NT2/D1 (cell line): ENCODE data around the gene CDH13.

Experiments used
- DNase-seq: peaks from one replicate; pipeline ENCODE4 v3.0.0-alpha.2; 2011; ENCODE audit warnings: low read depth, low spot score
- H3K27me3 ChIP-seq: 2 replicates; pipeline ENCODE4 v1.6.0; 2011; ENCODE audit warnings: mild to moderate bottlenecking; ENCODE audit not compliant: insufficient read length, insufficient read depth
- H3K36me3 ChIP-seq: 2 replicates; pipeline ENCODE4 v1.6.1; 2011; ENCODE audit warnings: mild to moderate bottlenecking, low read length, mixed read lengths; ENCODE audit not compliant: insufficient read depth, insufficient read length
- H3K4me1 ChIP-seq: 2 replicates; pipeline ENCODE4 v1.5.1; 2011; ENCODE audit not compliant: insufficient read depth, insufficient read length
- H3K4me3 ChIP-seq: 2 replicates; pipeline ENCODE4 v1.5.1; 2011; ENCODE audit warnings: low read depth; ENCODE audit not compliant: insufficient read length
- H3K9ac ChIP-seq: 2 replicates; pipeline ENCODE4 v1.6.0; 2011; ENCODE audit warnings: low read depth; ENCODE audit not compliant: insufficient read length
- H3K9me3 ChIP-seq: 2 replicates; pipeline ENCODE4 v1.5.1; 2011; ENCODE audit warnings: mild to moderate bottlenecking, low read length; ENCODE audit not compliant: insufficient read depth
- SUZ12 ChIP-seq: IDR thresholded peaks from 2 replicates; pipeline ENCODE4 v1.6.1; 2011; ENCODE audit not compliant: insufficient read length, insufficient read depth; ENCODE audit errors: extremely low read depth
- YY1 ChIP-seq: IDR thresholded peaks from 2 replicates; pipeline ENCODE4 v1.6.1; 2011; ENCODE audit not compliant: insufficient read length, insufficient read depth
- ZNF274 ChIP-seq: IDR thresholded peaks from 2 replicates; pipeline ENCODE4 v1.6.1; 2011; ENCODE audit warnings: mild to moderate bottlenecking, low read depth, low read length

Gene CDH13

GRCh38 chr16:82655072-82655714 lies 28.4 kb downstream of the CDH13 start:
- TF ChIP-seq ZNF274 (no peak), SUZ12 (no peak), YY1 (no peak)
- DNase-seq = no peak
- Histone ChIP-seq H3K4me1 (no peaks in the 10 kb centered on the region), H3K9me3 (no peaks in the 10 kb centered on the region), H3K4me3 (no peak overlapping the region), H3K9ac (no peak overlapping the region), H3K36me3 (peaks cover 2% of the 10 kb centered on the region), H3K27me3 (no peaks in the 10 kb centered on the region)

GRCh38 chr16:82655720-82656490 lies 29.1 kb downstream of the CDH13 start:
- H3K4me3 ChIP-seq = no peak overlapping the region
- no peaks in the 10 kb centered on the region for H3K4me1 ChIP-seq
- peaks cover 2% of the 10 kb centered on the region for H3K36me3 ChIP-seq
- no peaks in the 10 kb centered on the region for H3K27me3 ChIP-seq
- no peak for DNase-seq
- TF ChIP-seq YY1 = no peak
- no peak for TF ChIP-seq SUZ12
- TF ChIP-seq ZNF274 = no peak
- H3K9ac ChIP-seq = no peak overlapping the region
- no peaks in the 10 kb centered on the region for H3K9me3 ChIP-seq

- Histone ChIP-seq H3K27me3 (no peaks in the 10 kb centered on the region), H3K4me1 (no peaks in the 10 kb centered on the region), H3K36me3 (peaks cover 2% of the 10 kb centered on the region), H3K9me3 (no peaks in the 10 kb centered on the region), H3K9ac (no peak overlapping the region), H3K4me3 (no peak overlapping the region)
- DNase-seq = no peak
- TF ChIP-seq ZNF274 (no peak), YY1 (no peak), SUZ12 (no peak)
Measured at GRCh38 chr16:82657239-82657638, 30.5 kb downstream of the CDH13 start.

- H3K9ac ChIP-seq = no peak overlapping the region
- H3K4me1 ChIP-seq = no peaks in the 10 kb centered on the region
Measured at GRCh38 chr16:82657786-82658185, 31.0 kb downstream of the CDH13 start.

GRCh38 chr16:82658796-82659195 lies 32.0 kb downstream of the CDH13 start:
- no peak overlapping the region for H3K9ac ChIP-seq
- no peak for DNase-seq
- no peaks in the 10 kb centered on the region for H3K27me3 ChIP-seq
- no peaks in the 10 kb centered on the region for H3K9me3 ChIP-seq
- H3K4me3 ChIP-seq = no peak overlapping the region
- H3K4me1 ChIP-seq = no peaks in the 10 kb centered on the region
- peaks cover 2% of the 10 kb centered on the region for H3K36me3 ChIP-seq
- TF ChIP-seq YY1 (no peak), ZNF274 (no peak), SUZ12 (no peak)

More at GRCh38 chr16:82657786-82658185, 31.0 kb downstream of the CDH13 start:
- H3K27me3 ChIP-seq = no peaks in the 10 kb centered on the region
- H3K36me3 ChIP-seq = peaks cover 2% of the 10 kb centered on the region
- DNase-seq = no peak
- H3K9me3 ChIP-seq = no peaks in the 10 kb centered on the region
- H3K4me3 ChIP-seq = no peak overlapping the region
- no peak for TF ChIP-seq SUZ12
- TF ChIP-seq YY1 = no peak
- TF ChIP-seq ZNF274 = no peak

GRCh38 chr16:82660075-82660645 lies 33.4 kb downstream of the CDH13 start:
- TF ChIP-seq SUZ12 = no peak
- TF ChIP-seq ZNF274 = no peak
- no peak for TF ChIP-seq YY1
- Histone ChIP-seq H3K4me3 (no peak overlapping the region), H3K9me3 (no peaks in the 10 kb centered on the region), H3K4me1 (no peaks in the 10 kb centered on the region), H3K36me3 (no peaks in the 10 kb centered on the region), H3K27me3 (no peaks in the 10 kb centered on the region), H3K9ac (no peak overlapping the region)
- DNase-seq = no peak

GRCh38 chr16:82660966-82661365 lies 34.2 kb downstream of the CDH13 start:
- no peak for DNase-seq
- H3K9me3 ChIP-seq = no peaks in the 10 kb centered on the region
- TF ChIP-seq ZNF274 (no peak), SUZ12 (no peak), YY1 (no peak)
- H3K27me3 ChIP-seq = no peaks in the 10 kb centered on the region
- H3K4me3 ChIP-seq = no peak overlapping the region
- no peaks in the 10 kb centered on the region for H3K36me3 ChIP-seq
- no peak overlapping the region for H3K9ac ChIP-seq
- no peaks in the 10 kb centered on the region for H3K4me1 ChIP-seq
